CD14-positive monocyte (primary cell): ENCODE results near the gene DDX60. TPM values are rescaled to one million over a fixed set of nuclear protein-coding genes. Genes with fewer than 3 reads are reported as not detected.

ENCODE experiments used
- DNase-seq, 3 donors: peaks; one replicate each; pipeline ENCODE4 v3.0.0-alpha.2; 2011 to 2022
- H2AFZ ChIP-seq: 2 replicates; pipeline ENCODE4 v1.6.0; 2012; ENCODE audit warnings: mild to moderate bottlenecking, low read depth, low read length, inconsistent platforms; ENCODE audit not compliant: insufficient read depth, poor library complexity, severe bottlenecking
- H3K27ac ChIP-seq, 2 donors: 1 replicate in 1 of 2; 2 replicates in 1 of 2; pipeline ENCODE4 v1.5.1; 2012 to 2013; ENCODE audit warnings: low read length in 2 of 2, control low read depth in 1 of 2, inconsistent platforms in 1 of 2, low read depth in 1 of 2, mild to moderate bottlenecking in 1 of 2
- H3K27me3 ChIP-seq, 2 donors: one replicate each; pipeline versions ENCODE4 v1.6.0 to v1.6.1; 2011 to 2013; ENCODE audit warnings: low read length in 2 of 2; ENCODE audit not compliant: control insufficient read depth in 2 of 2, insufficient read depth in 2 of 2
- H3K36me3 ChIP-seq, 2 donors: replicated peaks in 1 of 2; 1 replicate in 1 of 2; 2 replicates in 1 of 2; pipeline versions ENCODE4 v1.5.1 to v1.6.1; 2012 to 2013; ENCODE audit warnings: low read length in 2 of 2, control low read depth in 1 of 2, inconsistent platforms in 1 of 2, mild to moderate bottlenecking in 1 of 2; ENCODE audit not compliant: insufficient read depth in 2 of 2, control insufficient read depth in 1 of 2
- H3K4me1 ChIP-seq, 2 donors: 1 replicate in 1 of 2; 2 replicates in 1 of 2; pipeline versions ENCODE4 v1.5.1 to v1.6.1; 2012 to 2013; ENCODE audit warnings: low read length in 2 of 2, control low read depth in 1 of 2, inconsistent platforms in 1 of 2, mild to moderate bottlenecking in 1 of 2, moderate library complexity in 1 of 2; ENCODE audit not compliant: insufficient read depth in 2 of 2, control insufficient read depth in 1 of 2
- H3K4me2 ChIP-seq: replicated peaks from 2 replicates; pipeline ENCODE3; 2012; ENCODE audit warnings: low read length, moderate library complexity, mild to moderate bottlenecking; ENCODE audit not compliant: poor library complexity, severe bottlenecking; ENCODE audit errors: extremely low read depth
- H3K4me3 ChIP-seq, 3 experiments: fragments of 200-600 bp in 1 of 3; sonication (generic) in 1 of 3; replicated peaks in 1 of 3; 1 replicate in 2 of 3; 2 replicates in 1 of 3; pipeline ENCODE4 v1.5.1; 2011 to 2013; ENCODE audit warnings: low read length in 3 of 3, mild to moderate bottlenecking in 3 of 3, control low read depth in 2 of 3, low read depth in 2 of 3, inconsistent platforms in 1 of 3, moderate library complexity in 1 of 3
- H3K79me2 ChIP-seq: 2 replicates; pipeline ENCODE4 v1.6.0; 2012; ENCODE audit warnings: mild to moderate bottlenecking, control low read depth, inconsistent platforms, low read length, moderate library complexity; ENCODE audit not compliant: insufficient read depth
- H3K9ac ChIP-seq: 2 replicates; pipeline ENCODE4 v1.6.0; 2017; ENCODE audit warnings: low read length, mild to moderate bottlenecking; ENCODE audit not compliant: insufficient read depth, poor library complexity, severe bottlenecking
- H3K9me3 ChIP-seq, 2 donors: replicated peaks in 1 of 2; 1 replicate in 1 of 2; 2 replicates in 1 of 2; pipeline versions ENCODE4 v1.5.1 to v1.6.1; 2012 to 2013; ENCODE audit warnings: low read length in 2 of 2, control low read depth in 1 of 2; ENCODE audit not compliant: control insufficient read depth in 1 of 2, insufficient read depth in 1 of 2
- H4K20me1 ChIP-seq: 2 replicates; pipeline ENCODE4 v1.6.0; 2012; ENCODE audit warnings: mild to moderate bottlenecking, low read length, control low read depth, moderate library complexity; ENCODE audit not compliant: insufficient read depth
- H3K27ac Mint-ChIP-seq, 7 donors: one replicate each; pipeline ENCODE4 v1.8.0; 2020; ENCODE audit warnings: mild to moderate bottlenecking in 7 of 7, mixed read lengths in 7 of 7, moderate library complexity in 6 of 7, inconsistent platforms in 2 of 7
- H3K27me3 Mint-ChIP-seq, 3 donors: one replicate each; pipeline ENCODE4 v1.8.0; 2021 to 2022; ENCODE audit warnings: low read depth in 3 of 3, mild to moderate bottlenecking in 3 of 3, mixed read lengths in 3 of 3, moderate library complexity in 3 of 3, inconsistent platforms in 1 of 3
- H3K36me3 Mint-ChIP-seq, 2 donors: one replicate each; pipeline ENCODE4 v1.8.0; 2020; ENCODE audit warnings: mixed read lengths in 2 of 2, inconsistent platforms in 1 of 2, mild to moderate bottlenecking in 1 of 2
- H3K4me1 Mint-ChIP-seq: one replicate; pipeline ENCODE4 v1.8.0; 2020; ENCODE audit warnings: mild to moderate bottlenecking, mixed read lengths
- H3K4me3 Mint-ChIP-seq, 2 donors: one replicate each; pipeline ENCODE4 v1.8.0; 2020; ENCODE audit warnings: mild to moderate bottlenecking in 2 of 2, mixed read lengths in 2 of 2, moderate library complexity in 1 of 2
- H3K9me3 Mint-ChIP-seq, 7 donors: one replicate each; pipeline ENCODE4 v1.8.0; 2020 to 2022; ENCODE audit warnings: mixed read lengths in 7 of 7, mild to moderate bottlenecking in 6 of 7, moderate library complexity in 6 of 7, inconsistent platforms in 2 of 7
- WGBS: methylation state at CpG from one replicate; pipeline ENCODE4 v1.1.5; 2013; ENCODE audit warnings: missing lambda C conversion rate; ENCODE audit not compliant: insufficient coverage; 5-methylcytosine and 5-hydroxymethylcytosine counted together
- intact Hi-C, 2 donors: fragments of 100-400 bp; cut with micrococcal nuclease; formaldehyde crosslinking; loops; one replicate each; pipeline versions ENCODE4 v1.15.0 to v1.15.1; 2023
- polyA plus RNA-seq, 3 donors: library from polyadenylated mRNA; depleted of rRNA in 1 of 3; unstranded in 2 of 3; stranded (reverse) in 1 of 3; fragments of 300-500 nt in 2 of 3; fragments of >200 nt in 1 of 3; fragmentation: Illumina TruSeq in 2 of 3; gene quantifications; 1 replicate in 2 of 3; 2 replicates in 1 of 3; pipeline ENCODE4 v1.2.3, GENCODE V29; 2012 to 2021
- TF ChIP-seq, protein P1 (sequence below): fragments of 200-600 bp; IDR thresholded peaks from one replicate; pipeline ENCODE4 v1.8.0; 2022; ENCODE audit warnings: antibody characterized with exemption, mild to moderate bottlenecking

The DDX60 gene
- polyA plus RNA-seq, 3 donors: 7.0 to 12.2 (median 8.6) TPM

- peaks cover 0 to 2% (median 0%) of the 10 kb centered on the region in 7 donors for H3K9me3 Mint-ChIP-seq
- no peak overlapping the region for H3K27ac Mint-ChIP-seq
- Histone ChIP-seq H3K4me2 (no peak overlapping the region), H3K4me3 (no peak overlapping the region), H3K9me3 (no peaks in the 10 kb centered on the region), H3K27me3 (no peaks in the 10 kb centered on the region), H3K9ac (no peak overlapping the region), H3K27ac (no peak overlapping the region), H3K79me2 (no peaks in the 10 kb centered on the region), H4K20me1 (no peaks in the 10 kb centered on the region), H2AFZ (no peak overlapping the region), H3K36me3 (peaks cover 33 to 85% of the 10 kb centered on the region in 2 donors), H3K4me1 (no peaks in the 10 kb centered on the region)
- no peak for DNase-seq
- no peak overlapping the region for H3K4me3 Mint-ChIP-seq
- intact Hi-C loops: no loop called here
- peaks cover 48 to 61% of the 10 kb centered on the region in 2 donors for H3K36me3 Mint-ChIP-seq
- H3K27me3 Mint-ChIP-seq: no peaks in the 10 kb centered on the region
- no peaks in the 10 kb centered on the region for H3K4me1 Mint-ChIP-seq
- TF ChIP-seq, protein P1, sequence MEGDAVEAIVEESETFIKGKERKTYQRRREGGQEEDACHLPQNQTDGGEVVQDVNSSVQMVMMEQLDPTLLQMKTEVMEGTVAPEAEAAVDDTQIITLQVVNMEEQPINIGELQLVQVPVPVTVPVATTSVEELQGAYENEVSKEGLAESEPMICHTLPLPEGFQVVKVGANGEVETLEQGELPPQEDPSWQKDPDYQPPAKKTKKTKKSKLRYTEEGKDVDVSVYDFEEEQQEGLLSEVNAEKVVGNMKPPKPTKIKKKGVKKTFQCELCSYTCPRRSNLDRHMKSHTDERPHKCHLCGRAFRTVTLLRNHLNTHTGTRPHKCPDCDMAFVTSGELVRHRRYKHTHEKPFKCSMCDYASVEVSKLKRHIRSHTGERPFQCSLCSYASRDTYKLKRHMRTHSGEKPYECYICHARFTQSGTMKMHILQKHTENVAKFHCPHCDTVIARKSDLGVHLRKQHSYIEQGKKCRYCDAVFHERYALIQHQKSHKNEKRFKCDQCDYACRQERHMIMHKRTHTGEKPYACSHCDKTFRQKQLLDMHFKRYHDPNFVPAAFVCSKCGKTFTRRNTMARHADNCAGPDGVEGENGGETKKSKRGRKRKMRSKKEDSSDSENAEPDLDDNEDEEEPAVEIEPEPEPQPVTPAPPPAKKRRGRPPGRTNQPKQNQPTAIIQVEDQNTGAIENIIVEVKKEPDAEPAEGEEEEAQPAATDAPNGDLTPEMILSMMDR: no peak
- WGBS: 100% methylated on average over 1 of the region's 1 CpG
Measured at GRCh38 chr4:168265327-168265726, 53.2 kb downstream of the DDX60 start.

GRCh38 chr4:168264903-168265302 lies 53.6 kb downstream of the DDX60 start:
- Histone ChIP-seq H4K20me1 (no peaks in the 10 kb centered on the region), H3K4me2 (no peak overlapping the region), H3K4me1 (no peaks in the 10 kb centered on the region), H3K36me3 (peaks cover 36 to 85% of the 10 kb centered on the region in 2 donors), H3K27ac (no peak overlapping the region), H2AFZ (no peak overlapping the region), H3K4me3 (no peak overlapping the region), H3K27me3 (no peaks in the 10 kb centered on the region), H3K79me2 (no peaks in the 10 kb centered on the region), H3K9me3 (no peaks in the 10 kb centered on the region), H3K9ac (no peak overlapping the region)
- TF ChIP-seq, protein P1: no peak
- Mint-ChIP-seq H3K4me3 (no peak overlapping the region), H3K36me3 (peaks cover 51 to 60% of the 10 kb centered on the region in 2 donors), H3K27me3 (peaks cover 0 to 1% (median 0%) of the 10 kb centered on the region in 3 donors), H3K27ac (no peak overlapping the region), H3K4me1 (no peaks in the 10 kb centered on the region), H3K9me3 (peaks cover 0 to 2% (median 0%) of the 10 kb centered on the region in 7 donors)
- DNase-seq: no peak
- intact Hi-C loops: no loop called here
- no CpG with 5 or more reads among the region's 3 CpGs for WGBS
